Measurements from ENCODE around the gene HOXB7. TPM values are rescaled to one million over a fixed set of nuclear protein-coding genes. Genes with fewer than 3 reads are reported as not detected.

Gene HOXB7
- total RNA-seq, 1 experiment from 2014 or later: not detected

DNA sequence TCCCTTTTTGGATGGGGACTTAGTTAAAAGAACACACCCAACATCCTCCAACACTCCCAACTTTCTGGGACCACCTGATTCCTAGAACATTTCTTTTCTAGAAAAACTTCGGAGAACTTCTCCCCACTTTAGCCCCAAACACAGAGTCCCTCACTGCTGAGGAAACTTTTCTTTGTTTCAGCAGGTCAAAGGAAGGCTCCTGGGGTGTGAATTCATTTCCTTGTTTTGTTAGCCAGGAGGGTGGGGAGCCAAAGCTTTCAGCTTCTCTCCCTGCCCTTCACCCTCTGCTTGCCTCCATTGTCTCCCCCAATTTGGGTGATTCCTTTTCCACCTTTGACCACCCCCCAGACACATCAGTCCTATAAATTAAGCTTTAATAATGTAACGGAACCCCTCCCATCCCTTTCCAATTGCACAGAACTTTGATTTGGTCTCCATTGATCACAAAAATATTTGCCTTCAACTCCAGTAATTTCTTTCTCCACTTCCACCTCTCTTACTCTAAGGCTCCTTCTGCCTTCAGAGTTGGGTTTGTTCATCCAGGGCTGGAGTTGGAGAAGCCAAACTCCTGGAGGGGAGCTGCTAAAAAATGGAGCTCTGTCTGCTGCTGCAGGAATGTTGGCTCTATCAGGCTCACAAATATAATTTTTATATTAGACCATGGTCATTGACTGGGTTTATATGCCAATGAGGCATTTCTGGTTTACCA lies 43.0 kb downstream of the HOXB7 start (continued):
- TF ChIP-seq ATF1 (CRISPR knock-in tag; IDR thresholded peaks at IDR 0.05) (no peak), NFYB (CRISPR knock-in tag; conservative IDR thresholded peaks at IDR 0.05; ENCODE audit: low read depth) (no peak), ESRRA (CRISPR knock-in tag; IDR thresholded peaks at IDR 0.05; ENCODE audit: borderline replicate concordance) (no peak), FOXP1 (CRISPR knock-in tag; IDR thresholded peaks at IDR 0.05; ENCODE audit: borderline replicate concordance) (no peak), GRHL2 (CRISPR knock-in tag; IDR thresholded peaks at IDR 0.05; ENCODE audit: insufficient replicate concordance, severe bottlenecking) (no peak)
- TF ChIP-seq, protein P1, sequence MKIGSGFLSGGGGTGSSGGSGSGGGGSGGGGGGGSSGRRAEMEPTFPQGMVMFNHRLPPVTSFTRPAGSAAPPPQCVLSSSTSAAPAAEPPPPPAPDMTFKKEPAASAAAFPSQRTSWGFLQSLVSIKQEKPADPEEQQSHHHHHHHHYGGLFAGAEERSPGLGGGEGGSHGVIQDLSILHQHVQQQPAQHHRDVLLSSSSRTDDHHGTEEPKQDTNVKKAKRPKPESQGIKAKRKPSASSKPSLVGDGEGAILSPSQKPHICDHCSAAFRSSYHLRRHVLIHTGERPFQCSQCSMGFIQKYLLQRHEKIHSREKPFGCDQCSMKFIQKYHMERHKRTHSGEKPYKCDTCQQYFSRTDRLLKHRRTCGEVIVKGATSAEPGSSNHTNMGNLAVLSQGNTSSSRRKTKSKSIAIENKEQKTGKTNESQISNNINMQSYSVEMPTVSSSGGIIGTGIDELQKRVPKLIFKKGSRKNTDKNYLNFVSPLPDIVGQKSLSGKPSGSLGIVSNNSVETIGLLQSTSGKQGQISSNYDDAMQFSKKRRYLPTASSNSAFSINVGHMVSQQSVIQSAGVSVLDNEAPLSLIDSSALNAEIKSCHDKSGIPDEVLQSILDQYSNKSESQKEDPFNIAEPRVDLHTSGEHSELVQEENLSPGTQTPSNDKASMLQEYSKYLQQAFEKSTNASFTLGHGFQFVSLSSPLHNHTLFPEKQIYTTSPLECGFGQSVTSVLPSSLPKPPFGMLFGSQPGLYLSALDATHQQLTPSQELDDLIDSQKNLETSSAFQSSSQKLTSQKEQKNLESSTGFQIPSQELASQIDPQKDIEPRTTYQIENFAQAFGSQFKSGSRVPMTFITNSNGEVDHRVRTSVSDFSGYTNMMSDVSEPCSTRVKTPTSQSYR (CRISPR knock-in tag; IDR thresholded peaks at IDR 0.05): no peak

DNA sequence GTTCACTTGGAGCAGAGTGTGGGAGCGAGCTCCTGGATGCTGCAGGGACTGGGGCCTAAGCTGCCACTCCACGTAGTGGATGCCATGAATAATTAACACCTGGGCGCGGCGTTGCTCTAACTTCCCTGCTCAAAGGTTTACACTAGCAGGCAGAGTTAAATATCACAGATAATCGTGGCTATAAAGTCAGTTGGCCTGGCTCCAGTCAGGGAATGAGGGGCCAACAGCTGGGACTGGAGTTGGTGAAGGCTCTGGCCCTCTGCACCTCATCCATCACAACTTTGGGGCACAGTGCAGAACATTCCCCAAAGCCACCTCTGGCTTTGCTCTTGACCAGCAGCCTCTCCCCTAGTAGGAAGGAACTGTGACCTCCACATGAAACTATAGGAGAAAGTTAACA lies 43.6 kb downstream of the HOXB7 start:
- DNase-seq (ENCODE audit: low spot score) (no peak), ATAC-seq (no peak)
- POLR2A ChIA-PET: no interaction called here
- no peak overlapping the region for H3K27ac Mint-ChIP-seq
- CTCF ChIA-PET: interaction anchor here (0.8 to 1.0 kb wide), 3 partner anchors 21 to 104 kb away, joined by 3 to 8 read pairs (median 3); no protein-coding TSS in a partner anchor
- no peak overlapping the region for H3K4me3 Mint-ChIP-seq
- H3K27me3 Mint-ChIP-seq (ENCODE audit: low read depth): peaks cover 19% of the 10 kb centered on the region; the same call in 1 of the 2 replicates
- no peaks in the 10 kb centered on the region for H3K36me3 Mint-ChIP-seq
- H3K9me3 Mint-ChIP-seq: no peaks in the 10 kb centered on the region
- TF ChIP-seq, protein P2, sequence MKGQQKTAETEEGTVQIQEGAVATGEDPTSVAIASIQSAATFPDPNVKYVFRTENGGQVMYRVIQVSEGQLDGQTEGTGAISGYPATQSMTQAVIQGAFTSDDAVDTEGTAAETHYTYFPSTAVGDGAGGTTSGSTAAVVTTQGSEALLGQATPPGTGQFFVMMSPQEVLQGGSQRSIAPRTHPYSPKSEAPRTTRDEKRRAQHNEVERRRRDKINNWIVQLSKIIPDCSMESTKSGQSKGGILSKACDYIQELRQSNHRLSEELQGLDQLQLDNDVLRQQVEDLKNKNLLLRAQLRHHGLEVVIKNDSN (CRISPR knock-in tag; IDR thresholded peaks at IDR 0.05): no peak
- TF ChIP-seq, protein P3, sequence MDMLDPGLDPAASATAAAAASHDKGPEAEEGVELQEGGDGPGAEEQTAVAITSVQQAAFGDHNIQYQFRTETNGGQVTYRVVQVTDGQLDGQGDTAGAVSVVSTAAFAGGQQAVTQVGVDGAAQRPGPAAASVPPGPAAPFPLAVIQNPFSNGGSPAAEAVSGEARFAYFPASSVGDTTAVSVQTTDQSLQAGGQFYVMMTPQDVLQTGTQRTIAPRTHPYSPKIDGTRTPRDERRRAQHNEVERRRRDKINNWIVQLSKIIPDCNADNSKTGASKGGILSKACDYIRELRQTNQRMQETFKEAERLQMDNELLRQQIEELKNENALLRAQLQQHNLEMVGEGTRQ (CRISPR knock-in tag; IDR thresholded peaks at IDR 0.05): no peak
- TF ChIP-seq, protein P4, sequence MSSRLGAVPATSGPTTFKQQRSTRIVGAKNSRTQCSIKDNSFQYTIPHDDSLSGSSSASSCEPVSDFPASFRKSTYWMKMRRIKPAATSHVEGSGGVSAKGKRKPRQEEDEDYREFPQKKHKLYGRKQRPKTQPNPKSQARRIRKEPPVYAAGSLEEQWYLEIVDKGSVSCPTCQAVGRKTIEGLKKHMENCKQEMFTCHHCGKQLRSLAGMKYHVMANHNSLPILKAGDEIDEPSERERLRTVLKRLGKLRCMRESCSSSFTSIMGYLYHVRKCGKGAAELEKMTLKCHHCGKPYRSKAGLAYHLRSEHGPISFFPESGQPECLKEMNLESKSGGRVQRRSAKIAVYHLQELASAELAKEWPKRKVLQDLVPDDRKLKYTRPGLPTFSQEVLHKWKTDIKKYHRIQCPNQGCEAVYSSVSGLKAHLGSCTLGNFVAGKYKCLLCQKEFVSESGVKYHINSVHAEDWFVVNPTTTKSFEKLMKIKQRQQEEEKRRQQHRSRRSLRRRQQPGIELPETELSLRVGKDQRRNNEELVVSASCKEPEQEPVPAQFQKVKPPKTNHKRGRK (CRISPR knock-in tag; IDR thresholded peaks at IDR 0.05; ENCODE audit: borderline replicate concordance): no peak
- no peak for TF ChIP-seq TP53 (CRISPR knock-in tag; IDR thresholded peaks at IDR 0.05)
- peaks cover 34% of the 10 kb centered on the region for H3K4me1 Mint-ChIP-seq

DNA sequence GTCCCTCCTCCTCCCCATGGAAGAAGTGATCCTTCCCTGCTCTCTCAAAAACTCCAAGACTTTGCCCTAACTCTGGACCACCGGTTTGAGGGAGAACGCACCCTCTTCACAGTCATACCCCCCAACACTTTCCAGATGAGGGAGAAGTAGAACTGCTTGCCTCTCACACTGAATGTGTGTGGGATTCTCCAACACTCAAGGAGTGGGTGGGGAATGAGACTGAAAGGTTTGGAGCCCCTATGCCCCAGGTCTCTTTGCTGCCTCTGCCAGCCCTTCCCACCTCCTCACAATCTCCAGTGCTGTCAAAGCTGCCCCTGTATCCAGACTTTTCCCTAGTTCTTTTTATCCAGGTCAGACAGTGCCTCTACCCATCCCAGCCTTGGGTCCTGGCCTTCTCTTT lies 44.1 kb downstream of the HOXB7 start:
- Mint-ChIP-seq H3K27ac (no peak overlapping the region), H3K4me1 (peaks cover 34% of the 10 kb centered on the region), H3K36me3 (no peaks in the 10 kb centered on the region), H3K9me3 (no peaks in the 10 kb centered on the region), H3K27me3 (ENCODE audit: low read depth) (peaks cover 24% of the 10 kb centered on the region; the same call in 1 of the 2 replicates), H3K4me3 (no peak overlapping the region)
- ChIA-PET POLR2A (no interaction called here), CTCF (interaction anchor here (0.8 to 1.0 kb wide), 3 partner anchors 21 to 105 kb away, joined by 3 to 8 read pairs (median 3); no protein-coding TSS in a partner anchor)
- TF ChIP-seq ZNF423 (CRISPR knock-in tag; IDR thresholded peaks at IDR 0.05) (no peak), FOXP1 (CRISPR knock-in tag; IDR thresholded peaks at IDR 0.05; ENCODE audit: borderline replicate concordance) (no peak), NR2C2 (CRISPR knock-in tag; IDR thresholded peaks at IDR 0.05) (no peak)
- TF ChIP-seq, protein P5, sequence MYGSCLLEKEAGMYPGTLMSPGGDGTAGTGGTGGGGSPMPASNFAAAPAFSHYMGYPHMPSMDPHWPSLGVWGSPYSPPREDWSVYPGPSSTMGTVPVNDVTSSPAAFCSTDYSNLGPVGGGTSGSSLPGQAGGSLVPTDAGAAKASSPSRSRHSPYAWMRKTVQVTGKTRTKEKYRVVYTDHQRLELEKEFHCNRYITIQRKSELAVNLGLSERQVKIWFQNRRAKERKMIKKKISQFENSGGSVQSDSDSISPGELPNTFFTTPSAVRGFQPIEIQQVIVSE (CRISPR knock-in tag; IDR thresholded peaks at IDR 0.05; ENCODE audit: borderline replicate concordance): no peak
- TF ChIP-seq, protein P6, sequence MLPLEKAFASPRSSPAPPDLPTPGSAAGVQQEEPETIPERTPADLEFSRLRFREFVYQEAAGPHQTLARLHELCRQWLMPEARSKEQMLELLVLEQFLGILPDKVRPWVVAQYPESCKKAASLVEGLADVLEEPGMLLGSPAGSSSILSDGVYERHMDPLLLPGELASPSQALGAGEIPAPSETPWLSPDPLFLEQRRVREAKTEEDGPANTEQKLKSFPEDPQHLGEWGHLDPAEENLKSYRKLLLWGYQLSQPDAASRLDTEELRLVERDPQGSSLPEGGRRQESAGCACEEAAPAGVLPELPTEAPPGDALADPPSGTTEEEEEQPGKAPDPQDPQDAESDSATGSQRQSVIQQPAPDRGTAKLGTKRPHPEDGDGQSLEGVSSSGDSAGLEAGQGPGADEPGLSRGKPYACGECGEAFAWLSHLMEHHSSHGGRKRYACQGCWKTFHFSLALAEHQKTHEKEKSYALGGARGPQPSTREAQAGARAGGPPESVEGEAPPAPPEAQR (CRISPR knock-in tag; IDR thresholded peaks at IDR 0.05): no peak
- TF ChIP-seq, protein P3 (CRISPR knock-in tag; IDR thresholded peaks at IDR 0.05): no peak
- ATAC-seq (no peak), DNase-seq (ENCODE audit: low spot score) (no peak)
